Epithelial cell of umbilical artery (primary cell): Measurements from ENCODE around the gene IQSEC1. TPM values are rescaled to one million over a fixed set of nuclear protein-coding genes. Genes with fewer than 3 reads are reported as not detected.

Experiments used
- total RNA-seq: library from RNA; depleted of rRNA; stranded (reverse); fragments of >200 nt; gene quantifications from 2 replicates; pipeline ENCODE4 v1.2.3, GENCODE V29; 2014

Gene IQSEC1
- 6.2 and 8.5 TPM in 2 replicates for total RNA-seq

DNA sequence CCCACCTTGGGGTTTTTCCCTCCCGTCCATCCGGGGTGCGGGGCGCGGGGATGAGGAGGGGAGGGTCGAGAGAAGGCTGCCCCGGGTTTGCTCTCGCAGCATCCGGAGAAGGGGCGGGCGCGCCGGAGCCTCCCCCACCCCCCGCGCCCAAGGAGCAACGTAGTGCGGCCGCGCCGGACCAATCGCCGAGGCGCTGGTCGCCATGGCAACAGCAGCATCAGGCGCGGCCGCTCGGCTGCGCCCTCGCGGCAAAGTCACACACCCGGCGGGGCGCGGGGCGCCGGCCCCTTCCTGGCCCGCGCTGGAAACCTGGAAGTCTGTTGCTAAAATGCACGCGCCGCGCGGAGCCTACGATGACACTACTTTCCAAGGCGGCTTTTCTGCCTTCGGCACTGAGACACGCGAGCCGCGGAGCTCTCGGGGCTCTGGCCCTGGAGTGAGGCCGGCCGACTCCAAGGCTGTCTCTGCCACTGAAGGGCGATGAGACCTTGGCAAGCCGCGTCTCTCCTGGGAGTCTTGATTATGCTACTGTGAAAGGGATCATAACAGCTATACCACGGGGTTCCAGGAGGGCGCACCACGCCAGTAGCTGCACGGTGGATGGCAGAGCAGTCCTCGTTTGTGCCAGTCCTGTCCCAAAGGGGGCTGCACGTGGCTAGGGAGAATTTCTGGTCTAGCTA is at the start of gene IQSEC1:
IQSEC1 (minus strand) TSS at position 104 of the 680 bp plus-strand sequence. CDS start 415 bp downstream, outside the sequence.

Other genes with a start within 250 kb of the IQSEC1 start
- 602 and 1,420 TPM in 2 replicates for gene RPL32, start 231.9 kb downstream of the IQSEC1 start, total RNA-seq